GM23338 (cell line): Measurements from ENCODE around the gene STXBP5. TPM values are rescaled to one million over a fixed set of nuclear protein-coding genes. Genes with fewer than 3 reads are reported as not detected.

Experiments used
- ATAC-seq: fragments of 200-7000 bp; cut with Tn5 transposase; 3 replicates; pipeline ENCODE4 v1.9.1; 2020
- DNase-seq: peaks from one replicate; pipeline ENCODE4 v3.0.0-alpha.2; 2015; ENCODE audit warnings: low spot score
- H2AFZ ChIP-seq: fragments of 200-600 bp; sonication (generic); 2 replicates; pipeline ENCODE4 v1.8.0; 2016; ENCODE audit warnings: antibody characterized with exemption, mild to moderate bottlenecking, moderate library complexity
- H3F3A ChIP-seq: fragments of 200-600 bp; sonication (generic); replicated peaks from 2 replicates; pipeline ENCODE4 v1.8.0; 2017; ENCODE audit warnings: antibody characterized with exemption, mixed run types, low read depth
- H3K27ac ChIP-seq: fragments of 200-600 bp; sonication (generic); 2 replicates; pipeline ENCODE4 v1.6.1; 2016; ENCODE audit warnings: low read depth
- H3K27me3 ChIP-seq: fragments of 200-600 bp; sonication (generic); 2 replicates; pipeline ENCODE4 v1.8.0; 2016; ENCODE audit warnings: mild to moderate bottlenecking, mixed run types, moderate library complexity; ENCODE audit not compliant: insufficient read depth
- H3K36me3 ChIP-seq: fragments of 200-600 bp; sonication (generic); 2 replicates; pipeline ENCODE4 v1.8.0; 2016; ENCODE audit warnings: mild to moderate bottlenecking; ENCODE audit not compliant: insufficient read depth
- H3K4me1 ChIP-seq: fragments of 200-600 bp; sonication (generic); 2 replicates; pipeline ENCODE4 v1.8.0; 2016; ENCODE audit warnings: mild to moderate bottlenecking, moderate library complexity; ENCODE audit not compliant: insufficient read depth
- H3K4me2 ChIP-seq: fragments of 200-600 bp; sonication (generic); 2 replicates; pipeline ENCODE4 v1.7.1; 2017; ENCODE audit warnings: mixed run types
- H3K4me3 ChIP-seq: fragments of 200-600 bp; sonication (generic); 2 replicates; pipeline ENCODE4 v1.6.1; 2016; ENCODE audit warnings: mixed run types
- H3K79me2 ChIP-seq: fragments of 200-600 bp; sonication (generic); replicated peaks from 2 replicates; pipeline ENCODE4 v1.8.0; 2017; ENCODE audit warnings: mild to moderate bottlenecking; ENCODE audit not compliant: insufficient read depth
- H3K9me2 ChIP-seq: fragments of 200-600 bp; sonication (generic); 2 replicates; pipeline ENCODE4 v1.8.0; 2017; ENCODE audit not compliant: insufficient read depth
- H4K20me1 ChIP-seq: fragments of 200-600 bp; sonication (generic); replicated peaks from 2 replicates; pipeline ENCODE4 v1.8.0; 2017; ENCODE audit warnings: mild to moderate bottlenecking; ENCODE audit not compliant: insufficient read depth
- H3K27ac Mint-ChIP-seq: 2 replicates; pipeline ENCODE4 v1.8.0; 2020; ENCODE audit warnings: inconsistent platforms, mild to moderate bottlenecking, moderate library complexity, mixed read lengths
- H3K27me3 Mint-ChIP-seq: 3 replicates; pipeline ENCODE4 v1.8.0; 2022; ENCODE audit warnings: low read depth, mild to moderate bottlenecking, moderate library complexity, mixed read lengths, inconsistent platforms; ENCODE audit not compliant: insufficient read depth, poor library complexity
- H3K36me3 Mint-ChIP-seq: 3 replicates; pipeline ENCODE4 v1.8.0; 2021; ENCODE audit warnings: low read depth, mild to moderate bottlenecking, inconsistent platforms, moderate library complexity, mixed read lengths
- H3K4me1 Mint-ChIP-seq: 3 replicates; pipeline ENCODE4 v1.8.0; 2020; ENCODE audit warnings: mild to moderate bottlenecking, inconsistent platforms, mixed read lengths
- H3K4me3 Mint-ChIP-seq: 3 replicates; pipeline ENCODE4 v1.8.0; 2021; ENCODE audit warnings: moderate library complexity, mild to moderate bottlenecking, inconsistent platforms, mixed read lengths
- H3K9me3 Mint-ChIP-seq: 3 replicates; pipeline ENCODE4 v1.8.0; 2020; ENCODE audit warnings: moderate library complexity, mild to moderate bottlenecking, inconsistent platforms, mixed read lengths
- CREB1 ChIP-seq: fragments of 250-450 bp; sonication (Bioruptor Pico); IDR thresholded peaks from 2 replicates; pipeline ENCODE4 v1.5.0; 2020; ENCODE audit warnings: low read depth, mild to moderate bottlenecking, moderate library complexity
- CTCF ChIP-seq, 2 experiments: fragments of 200-600 bp in 1 of 2; sonication (generic) in 1 of 2; conservative IDR thresholded peaks; 2 replicates each; pipeline versions ENCODE4 v1.5.1 to v1.6.1; 2016 to 2017; ENCODE audit warnings: antibody characterized with exemption in 2 of 2, low read depth in 2 of 2, mild to moderate bottlenecking in 2 of 2, moderate library complexity in 1 of 2
- ETS1 ChIP-seq: IDR thresholded peaks from 2 replicates; pipeline ENCODE4 v1.6.1; 2016; ENCODE audit warnings: antibody characterized with exemption
- EZH2phosphoT487 ChIP-seq: fragments of 200-600 bp; sonication (generic); IDR thresholded peaks from one replicate; pipeline ENCODE4 v1.8.1; 2018; ENCODE audit warnings: antibody characterized with exemption; ENCODE audit not compliant: unreplicated experiment
- POLR2AphosphoS5 ChIP-seq: IDR thresholded peaks from 2 replicates; pipeline ENCODE4 v1.6.1; 2016; ENCODE audit warnings: antibody characterized with exemption, low read depth
- ZNF114 ChIP-seq: fragments of 250-450 bp; sonication (Bioruptor Pico); IDR thresholded peaks from 2 replicates; pipeline ENCODE4 v1.5.0; 2020; ENCODE audit warnings: mild to moderate bottlenecking, moderate library complexity
- ZNF331 ChIP-seq: fragments of 250-450 bp; sonication (Bioruptor Pico); IDR thresholded peaks from 2 replicates; pipeline ENCODE4 v1.5.0; 2020; ENCODE audit warnings: low read depth, mild to moderate bottlenecking, moderate library complexity
- ZNF462 ChIP-seq: fragments of 250-450 bp; sonication (Bioruptor Pico); IDR thresholded peaks from 2 replicates; pipeline ENCODE4 v1.5.0; 2020; ENCODE audit warnings: mild to moderate bottlenecking, moderate library complexity
- polyA plus RNA-seq: library from polyadenylated mRNA; unstranded; fragments of >200 nt; fragmentation: Nextera tagmentation; extraction: Ambion mirVana; gene quantifications from 2 replicates; pipeline ENCODE4 v1.2.1, GENCODE V29; 2016
- total RNA-seq: library from RNA; depleted of rRNA; stranded (reverse); fragments of >200 nt; shearing (Covaris generic); gene quantifications from 2 replicates; pipeline ENCODE4 v1.2.3, GENCODE V29; 2014

The STXBP5 gene
- total and polyA plus RNA-seq, 2 experiments from 2014 or later: 3.9 to 17.8 TPM

GRCh38 chr6:147222160-147222838 lies 18.1 kb downstream of the STXBP5 start:
- no peaks in the 10 kb centered on the region for H3K36me3 Mint-ChIP-seq
- no peaks in the 10 kb centered on the region for H3K27me3 Mint-ChIP-seq
- ATAC-seq (peak; percentile 50), DNase-seq (peak; percentile 49)
- Histone ChIP-seq H3K9me2 (no peaks in the 10 kb centered on the region), H3K4me2 (no peak overlapping the region), H3K36me3 (no peaks in the 10 kb centered on the region), H3K27ac (no peak overlapping the region), H4K20me1 (no peaks in the 10 kb centered on the region), H3K4me1 (no peaks in the 10 kb centered on the region; the same call in 1 of the 2 replicates), H3K79me2 (peaks cover 41% of the 10 kb centered on the region), H3F3A (no peaks in the 10 kb centered on the region), H3K27me3 (no peaks in the 10 kb centered on the region), H3K4me3 (no peak overlapping the region), H2AFZ (no peak overlapping the region)
- no peak overlapping the region for H3K4me3 Mint-ChIP-seq
- peaks cover 14% of the 10 kb centered on the region for H3K4me1 Mint-ChIP-seq
- H3K9me3 Mint-ChIP-seq: no peaks in the 10 kb centered on the region
- TF ChIP-seq EZH2phosphoT487: no peak
- TF ChIP-seq CTCF (conservative IDR thresholded peaks at IDR 0.05; ENCODE audit: low read depth in 2 of 2): peak in 1 of 2 experiments; percentile 52; a peak in 3 of 4 replicates
- no peak for TF ChIP-seq POLR2AphosphoS5
- no peak for TF ChIP-seq CREB1
- H3K27ac Mint-ChIP-seq: peak overlapping the region; percentile 86

GRCh38 chr6:147223736-147224135 lies 19.5 kb downstream of the STXBP5 start:
- Histone ChIP-seq H3K4me1 (peaks cover 10% of the 10 kb centered on the region), H3K36me3 (no peaks in the 10 kb centered on the region), H3K9me2 (no peaks in the 10 kb centered on the region), H3K4me2 (no peak overlapping the region), H2AFZ (no peak overlapping the region), H3K27ac (no peak overlapping the region), H3F3A (no peaks in the 10 kb centered on the region), H3K4me3 (no peak overlapping the region), H3K79me2 (peaks cover 45% of the 10 kb centered on the region), H4K20me1 (no peaks in the 10 kb centered on the region), H3K27me3 (no peaks in the 10 kb centered on the region)
- Mint-ChIP-seq H3K27ac (no peak overlapping the region), H3K36me3 (no peaks in the 10 kb centered on the region), H3K4me3 (no peak overlapping the region), H3K27me3 (no peaks in the 10 kb centered on the region), H3K9me3 (no peaks in the 10 kb centered on the region), H3K4me1 (peaks cover 27% of the 10 kb centered on the region)
- TF ChIP-seq EZH2phosphoT487: no peak
- no peak for TF ChIP-seq ZNF331 (CRISPR knock-in tag)
- TF ChIP-seq CTCF (conservative IDR thresholded peaks at IDR 0.05; ENCODE audit: low read depth in 2 of 2): no peak
- TF ChIP-seq ZNF462: no peak
- TF ChIP-seq ETS1: no peak
- TF ChIP-seq ZNF114 (CRISPR knock-in tag): no peak
- DNase-seq: no peak
- ATAC-seq: no peak
